NCI-H2081 (cell line): ENCODE measurements around the gene GJD4.

ENCODE experiments used
- DNase-seq, 2 experiments: peaks; one replicate each; lab custom pipeline; 2025; lab: John Stamatoyannopoulos, UW

GJD4 gene

DNA sequence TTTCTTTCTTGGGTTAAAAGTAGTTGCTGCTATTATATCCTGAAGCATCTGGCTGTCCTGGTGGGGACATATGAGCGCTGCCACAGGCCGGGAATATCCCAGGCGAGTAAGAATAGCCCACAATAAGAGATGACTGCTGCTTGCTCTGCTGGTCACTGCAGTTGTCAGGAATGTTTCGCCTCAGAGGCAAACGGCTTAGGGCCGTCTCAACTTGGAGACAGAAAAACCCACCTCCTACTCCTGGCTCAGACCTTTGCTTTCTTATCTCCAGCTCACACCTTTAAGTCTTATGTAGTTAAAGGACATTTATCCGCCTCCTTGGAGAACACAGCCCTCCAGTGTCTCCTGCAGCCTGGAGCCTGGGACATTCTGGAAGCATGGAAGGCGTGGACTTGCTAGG, at the start of gene GJD4:
GJD4 (plus strand) TSS at position 151 of the 400 bp plus-strand sequence; CDS start at position 378, 227 bp downstream.
- DNase-seq = no peak

DNA sequence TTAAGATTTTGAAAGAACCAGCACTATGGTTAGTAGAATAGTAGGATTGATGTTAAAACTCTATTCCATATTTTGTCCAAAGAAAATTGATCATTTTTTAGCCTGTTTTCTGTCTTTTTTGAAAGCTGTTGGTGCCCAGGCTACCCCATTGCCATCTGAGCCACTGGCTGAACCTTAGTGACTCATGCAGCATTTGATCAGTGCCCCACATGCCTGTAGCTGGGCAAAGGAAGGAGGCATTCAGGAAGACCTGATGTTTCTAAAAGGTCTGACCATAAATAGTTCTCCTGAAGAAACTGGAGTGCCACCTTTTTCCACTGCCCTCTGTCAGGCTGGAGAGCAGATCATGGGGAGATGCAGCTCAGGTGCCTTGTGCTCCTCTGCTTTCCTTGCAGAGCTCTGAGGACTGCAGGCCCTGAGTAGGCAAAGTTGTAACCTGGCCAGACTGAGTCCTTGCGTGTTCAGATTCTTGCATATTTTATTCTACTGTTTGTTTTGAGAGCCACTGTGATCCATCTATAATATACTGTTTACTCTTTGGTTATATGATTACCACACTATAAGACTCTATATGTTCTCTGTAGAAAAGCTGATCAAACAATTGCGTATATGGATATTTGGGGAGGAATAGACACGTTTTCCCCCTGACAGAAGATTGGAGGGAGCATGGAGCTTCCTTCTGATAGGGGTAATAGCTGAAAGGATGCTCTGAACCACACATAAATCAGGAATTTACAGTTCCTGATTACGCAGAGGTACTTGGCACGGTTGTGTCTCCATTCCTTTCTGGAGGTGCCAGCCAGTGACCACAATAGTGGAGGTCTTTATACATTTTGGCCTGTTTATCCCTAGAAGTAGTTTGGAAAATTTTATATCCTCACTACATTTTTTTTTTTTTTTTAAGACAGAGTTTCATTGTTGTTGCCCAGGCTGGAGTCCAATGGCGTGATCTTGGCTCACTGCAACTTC, 48.9 kb upstream of the GJD4 start:
- DNase-seq = no peak

GRCh38 chr10:35558276-35558675, 46.9 kb upstream of the GJD4 start:
- DNase-seq = no peak

GRCh38 chr10:35559416-35559815, 45.7 kb upstream of the GJD4 start:
- DNase-seq = no peak

DNA sequence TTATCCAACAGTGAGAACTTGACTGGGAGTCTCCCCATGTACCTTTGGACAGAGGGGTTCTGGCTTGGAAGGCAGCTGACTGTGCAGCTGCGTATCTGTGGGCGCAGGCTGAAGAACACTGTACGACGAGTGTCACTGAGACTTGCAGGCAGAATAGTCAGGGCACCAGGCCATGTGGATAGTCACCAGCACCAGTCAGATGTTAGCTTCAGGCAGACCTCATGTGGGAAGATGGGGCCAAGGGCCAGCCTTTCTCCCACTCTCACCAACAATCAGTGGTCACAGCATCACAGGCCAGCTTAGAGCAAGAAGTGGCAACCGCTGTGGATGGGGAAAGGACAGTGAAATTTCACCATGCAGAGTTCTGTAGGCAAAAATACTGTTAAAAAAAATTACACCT, 43.4 kb upstream of the GJD4 start:
- DNase-seq = no peak

DNA sequence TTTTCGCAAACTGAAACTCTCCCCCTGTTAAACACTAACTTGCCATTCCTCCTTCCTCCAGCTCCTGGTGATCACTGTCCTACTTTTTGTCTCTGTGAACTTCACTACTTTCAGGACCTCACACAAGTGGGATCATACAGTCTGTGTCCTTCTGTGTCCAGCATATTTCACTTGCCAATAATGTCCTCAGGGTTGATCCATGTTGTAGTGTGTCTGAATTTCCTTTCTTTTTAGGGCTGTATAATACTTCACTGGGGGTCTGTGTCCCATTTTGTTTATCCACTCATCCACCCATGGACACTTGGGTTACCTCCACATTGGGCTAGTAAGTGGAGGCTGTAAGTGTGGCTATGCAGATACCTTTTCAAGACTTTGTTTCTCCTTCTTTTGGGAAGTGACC, 42.7 kb upstream of the GJD4 start:
- no peak for DNase-seq

GRCh38 chr10:35563261-35563891, 41.8 kb upstream of the GJD4 start:
- peak; percentile 22 to 51 for DNase-seq

DNA sequence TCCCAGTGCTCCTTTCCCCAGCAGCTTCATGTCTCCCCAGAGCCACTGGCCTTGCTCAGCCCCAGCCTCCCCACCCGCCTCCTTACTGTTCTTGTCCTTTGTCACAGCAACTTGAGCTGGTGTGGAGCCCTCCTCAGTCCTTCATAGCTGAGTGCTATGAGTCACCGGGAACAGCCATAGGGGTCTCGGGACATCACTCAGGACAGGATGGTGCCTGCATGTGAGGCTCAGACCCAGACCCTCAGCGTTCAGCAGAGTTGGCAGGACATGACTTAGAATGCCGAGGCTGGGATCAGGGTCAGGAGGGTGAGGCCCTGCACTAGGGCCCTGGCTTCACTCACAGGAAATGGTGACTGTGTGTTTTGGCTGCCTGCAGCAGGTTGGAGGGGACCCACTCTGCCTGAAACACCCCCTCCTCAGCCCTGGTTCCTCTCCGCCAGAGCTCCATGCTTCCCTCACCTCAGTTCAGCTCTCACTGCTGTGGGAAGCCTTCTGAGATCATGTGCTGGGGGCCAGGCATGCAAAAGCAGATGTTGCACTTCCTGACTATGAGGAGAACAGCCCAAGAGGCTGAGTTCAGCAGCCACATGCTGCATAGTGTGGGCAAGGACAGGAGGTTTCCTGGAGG, 40.7 kb upstream of the GJD4 start:
- no peak for DNase-seq

DNA sequence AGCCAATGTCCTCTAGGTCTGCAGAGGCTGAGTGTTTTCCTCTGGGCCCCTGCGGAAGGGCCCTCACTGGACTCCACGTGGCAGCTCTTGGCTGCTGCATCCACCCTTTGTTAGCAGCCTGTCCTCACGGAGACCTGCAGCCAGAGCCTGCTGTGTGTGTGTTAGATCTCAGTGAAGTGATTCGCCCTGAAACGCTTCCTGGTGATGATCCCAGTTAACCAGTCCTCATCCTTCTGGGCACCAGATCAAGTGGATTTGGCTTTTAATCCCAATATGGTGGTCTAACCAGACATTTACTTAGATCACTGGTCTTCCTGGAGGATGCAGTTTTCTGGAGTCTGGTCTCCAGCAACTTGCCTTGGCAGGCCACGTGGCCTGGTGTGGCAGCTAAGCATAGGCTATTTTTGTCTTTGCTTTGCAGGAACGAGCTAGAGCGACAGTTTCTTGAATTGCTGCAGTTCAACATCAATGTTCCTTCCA, 39.5 kb upstream of the GJD4 start:
- no peak for DNase-seq

DNA sequence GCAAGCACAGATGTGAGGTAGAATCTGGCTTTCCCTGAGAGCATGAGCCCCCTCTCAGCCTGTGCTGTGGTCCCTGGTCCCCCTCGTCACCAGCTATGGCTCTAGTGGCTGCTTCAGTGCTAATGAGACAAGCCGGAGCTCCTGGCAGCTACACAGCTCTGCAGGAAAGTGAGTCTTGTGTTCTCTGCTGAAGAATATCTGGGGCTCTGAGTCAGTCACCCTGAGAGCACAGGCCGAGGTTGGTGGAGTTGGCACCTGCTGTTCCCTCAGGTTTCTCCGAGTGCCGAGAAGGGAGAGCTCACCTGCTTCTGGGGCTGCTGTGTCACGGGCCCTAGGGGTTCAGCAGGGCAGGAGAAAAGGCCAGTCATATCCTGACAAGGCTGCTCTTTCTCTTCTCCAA, 37.2 kb upstream of the GJD4 start:
- no peak for DNase-seq

GRCh38 chr10:35568483-35569015, 36.6 kb upstream of the GJD4 start:
- DNase-seq = no peak

GRCh38 chr10:35569111-35569707, 35.9 kb upstream of the GJD4 start:
- no peak for DNase-seq

DNA sequence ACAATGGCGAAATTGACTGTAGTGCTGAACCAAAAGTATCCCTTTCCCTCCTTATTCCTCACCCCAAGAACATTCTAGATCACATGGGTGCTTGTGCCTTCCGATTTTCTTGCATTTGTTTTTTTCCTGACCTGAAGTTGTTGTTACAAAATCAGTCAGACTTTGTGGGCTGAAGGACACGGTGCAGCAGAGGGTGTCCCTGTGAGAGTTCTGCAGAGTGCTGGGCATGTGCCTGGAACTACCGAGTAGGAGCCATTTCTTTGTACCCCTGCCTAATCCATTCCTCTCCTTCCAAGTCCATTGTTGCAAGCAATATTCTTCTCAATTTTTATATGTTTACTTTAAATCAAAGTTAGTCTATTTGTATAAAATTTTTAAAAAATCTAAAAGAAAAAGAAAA, 35.3 kb upstream of the GJD4 start:
- DNase-seq = no peak

DNA sequence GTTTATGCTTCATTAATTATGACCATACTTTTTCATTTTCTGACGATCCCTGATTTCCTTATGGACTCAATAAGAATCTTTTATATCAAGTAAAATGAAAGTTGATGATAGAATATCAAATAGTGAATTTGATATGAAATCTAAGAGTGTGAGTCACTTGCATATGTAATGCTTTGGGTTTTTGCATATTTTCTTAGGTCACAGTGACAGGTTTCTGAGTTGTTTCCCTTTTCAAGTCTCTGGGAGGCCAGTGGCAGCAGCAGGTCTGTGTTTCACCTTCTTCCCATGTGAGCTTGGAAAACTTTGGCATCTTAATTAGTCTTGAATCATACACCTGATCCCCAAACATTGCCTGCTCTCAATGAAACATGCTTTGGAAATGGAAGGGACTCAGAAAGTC, 34.7 kb upstream of the GJD4 start:
- no peak for DNase-seq

DNA sequence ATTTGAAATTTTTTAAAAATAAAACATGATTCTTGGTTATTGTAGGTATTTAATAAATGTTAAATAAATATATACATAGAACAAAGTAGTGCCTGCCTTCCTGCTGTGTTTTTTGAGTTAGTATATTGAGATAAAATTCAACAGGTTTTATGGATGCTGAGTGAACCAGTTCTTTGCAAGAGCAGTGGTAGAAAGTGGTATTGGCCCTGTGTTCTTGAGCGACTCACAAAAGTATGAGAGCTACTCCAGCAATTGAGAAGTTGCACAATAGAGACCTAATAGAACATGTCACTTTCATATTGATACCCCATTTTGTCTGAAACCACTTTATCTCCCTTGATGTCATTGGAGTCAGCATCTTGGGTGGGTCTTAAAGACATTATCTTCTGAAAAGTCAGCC, 32.6 kb upstream of the GJD4 start:
- no peak for DNase-seq

DNA sequence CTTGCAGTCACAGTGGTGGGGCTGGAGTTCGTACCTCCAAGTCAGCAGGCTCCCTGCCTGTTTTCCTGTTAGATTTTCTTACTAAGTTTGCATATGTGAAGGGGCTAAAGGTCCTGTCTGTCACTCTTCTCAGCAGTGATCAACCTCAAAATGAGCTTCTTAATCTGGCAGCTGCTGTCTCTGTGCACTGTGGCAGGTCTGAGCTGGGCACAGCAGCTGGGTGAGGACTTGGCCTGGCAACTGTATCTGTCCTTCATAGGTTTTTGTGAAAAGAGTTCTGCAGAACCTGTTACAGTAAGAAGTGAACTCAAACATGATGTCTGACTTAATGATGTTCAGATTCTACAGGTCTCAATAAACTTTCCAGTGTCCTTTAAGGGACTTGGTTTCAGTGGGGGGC, 31.3 kb upstream of the GJD4 start:
- DNase-seq = no peak

- no peak for DNase-seq
Observed at GRCh38 chr10:35574924-35575352, 30.2 kb upstream of the GJD4 start.

DNA sequence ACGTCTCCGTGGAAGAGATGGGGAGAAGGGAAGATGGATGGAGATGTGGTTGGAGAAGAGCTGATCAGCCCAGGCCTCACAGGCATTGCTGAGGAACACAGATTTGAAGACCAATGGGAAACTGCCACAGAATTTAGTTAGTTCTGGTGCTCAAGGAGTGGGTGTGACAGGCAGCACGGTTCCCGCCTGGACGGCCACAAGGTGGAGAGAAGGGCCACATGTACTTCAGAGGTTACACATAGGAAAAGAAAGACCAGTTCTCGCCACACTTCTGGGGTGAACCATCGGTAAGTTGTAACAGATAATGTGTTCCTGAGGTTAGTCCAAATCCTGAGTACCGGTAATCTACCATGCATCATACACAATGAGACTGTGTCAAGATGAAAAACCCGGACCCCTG, 29.5 kb upstream of the GJD4 start:
- DNase-seq = no peak

DNA sequence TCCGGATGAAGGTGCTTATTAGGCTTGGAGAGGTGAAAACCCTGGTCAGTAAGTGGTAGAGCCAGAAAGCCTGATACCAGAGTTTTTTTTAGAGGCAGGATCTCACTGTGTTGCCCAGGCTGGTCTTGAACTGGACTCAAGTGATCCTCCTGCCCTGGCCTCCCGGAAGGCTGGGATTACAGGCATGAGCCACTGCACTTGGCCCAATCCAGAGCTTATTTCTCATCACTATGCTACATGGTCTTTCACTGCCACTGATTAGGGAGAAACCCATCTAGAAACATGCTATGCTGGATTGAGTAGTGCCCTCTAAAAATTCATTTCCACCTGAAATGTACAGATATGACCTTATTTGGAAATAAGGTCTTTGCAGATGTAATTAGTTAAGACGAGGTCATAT, 28.4 kb upstream of the GJD4 start:
- no peak for DNase-seq

GRCh38 chr10:35577926-35578617, 27.1 kb upstream of the GJD4 start:
- no peak for DNase-seq

DNA sequence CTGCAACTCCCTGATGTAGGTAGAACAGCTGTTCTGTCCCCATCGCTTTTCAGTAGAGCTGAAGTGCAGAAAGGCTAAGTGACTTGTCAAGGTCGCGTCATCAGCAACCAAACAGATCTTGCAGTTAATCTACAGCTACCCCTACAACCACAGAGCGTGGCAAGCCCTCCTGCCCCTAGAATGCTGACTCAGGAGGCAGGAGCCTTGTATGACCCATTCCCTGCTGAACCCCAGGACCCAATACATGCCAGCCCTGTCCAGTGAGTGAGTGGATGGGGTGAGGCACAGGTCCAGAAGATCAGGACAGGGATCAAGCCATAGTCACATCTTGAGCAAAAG, 26.6 kb upstream of the GJD4 start:
- DNase-seq = no peak

GRCh38 chr10:35579116-35579515, 26.0 kb upstream of the GJD4 start:
- DNase-seq = no peak
